Thoracic aorta (tissue), 2 donors: Measurements from ENCODE around the gene DCUN1D4. TPM values are rescaled to one million over a fixed set of nuclear protein-coding genes. Genes with fewer than 3 reads are reported as not detected.

Experiments
- ATAC-seq: fragments of 150-250 bp; one replicate; pipeline ENCODE4 v1.8.0; 2017; ENCODE audit warnings: low read depth; ENCODE audit not compliant: insufficient number of reproducible peaks, low FRiP score
- DNase-seq: peaks from one replicate; pipeline ENCODE4 v3.0.0-alpha.2; 2020; ENCODE audit warnings: low spot score
- H3K27ac ChIP-seq, 2 donors: fragments of 200-600 bp; sonication (generic); 1 replicate in 1 of 2; 2 replicates in 1 of 2; pipeline ENCODE4 v1.5.1; 2016; ENCODE audit warnings: mild to moderate bottlenecking in 2 of 2, moderate library complexity in 2 of 2
- H3K27me3 ChIP-seq: fragments of 200-600 bp; sonication (generic); replicated peaks from 2 replicates; pipeline ENCODE4 v1.6.0; 2016; ENCODE audit warnings: mild to moderate bottlenecking; ENCODE audit not compliant: insufficient read depth
- H3K36me3 ChIP-seq: fragments of 200-600 bp; sonication (generic); one replicate; pipeline ENCODE4 v1.5.1; 2016
- H3K4me1 ChIP-seq, 2 donors: fragments of 200-600 bp; sonication (generic); 1 replicate in 1 of 2; 2 replicates in 1 of 2; pipeline versions ENCODE4 v1.5.1 to v1.6.0; 2016; ENCODE audit warnings: low read depth in 2 of 2, mild to moderate bottlenecking in 1 of 2; ENCODE audit not compliant: control insufficient read depth in 1 of 2
- H3K4me3 ChIP-seq: fragments of 200-600 bp; sonication (generic); 2 replicates; pipeline ENCODE4 v1.5.1; 2016; ENCODE audit warnings: mild to moderate bottlenecking
- H3K9me3 ChIP-seq: fragments of 200-600 bp; sonication (generic); 2 replicates; pipeline ENCODE4 v1.5.1; 2016
- total RNA-seq, 2 donors: library from RNA; depleted of rRNA; stranded (reverse); fragments of >200 nt; gene quantifications; one replicate each; pipeline versions ENCODE4 v1.1.0 to v1.2.3, GENCODE V29; 2016
- TF ChIP-seq, protein P1 (sequence below): fragments of 200-600 bp; sonication (generic); IDR thresholded peaks from one replicate; pipeline ENCODE4 v1.5.1; 2019; ENCODE audit warnings: antibody characterized with exemption

DCUN1D4 gene
- total RNA-seq, 2 donors from 2014 or later, result 30.3 to 53.8 TPM

- no peak for DNase-seq
- ATAC-seq, result no peak
- Histone ChIP-seq H3K36me3 (peaks cover 23% of the 10 kb centered on the region), H3K4me1 (peaks cover 0 to 13% of the 10 kb centered on the region in 2 donors), H3K27ac (no peak overlapping the region), H3K9me3 (no peaks in the 10 kb centered on the region), H3K27me3 (no peaks in the 10 kb centered on the region), H3K4me3 (no peak overlapping the region)
- TF ChIP-seq, protein P1, sequence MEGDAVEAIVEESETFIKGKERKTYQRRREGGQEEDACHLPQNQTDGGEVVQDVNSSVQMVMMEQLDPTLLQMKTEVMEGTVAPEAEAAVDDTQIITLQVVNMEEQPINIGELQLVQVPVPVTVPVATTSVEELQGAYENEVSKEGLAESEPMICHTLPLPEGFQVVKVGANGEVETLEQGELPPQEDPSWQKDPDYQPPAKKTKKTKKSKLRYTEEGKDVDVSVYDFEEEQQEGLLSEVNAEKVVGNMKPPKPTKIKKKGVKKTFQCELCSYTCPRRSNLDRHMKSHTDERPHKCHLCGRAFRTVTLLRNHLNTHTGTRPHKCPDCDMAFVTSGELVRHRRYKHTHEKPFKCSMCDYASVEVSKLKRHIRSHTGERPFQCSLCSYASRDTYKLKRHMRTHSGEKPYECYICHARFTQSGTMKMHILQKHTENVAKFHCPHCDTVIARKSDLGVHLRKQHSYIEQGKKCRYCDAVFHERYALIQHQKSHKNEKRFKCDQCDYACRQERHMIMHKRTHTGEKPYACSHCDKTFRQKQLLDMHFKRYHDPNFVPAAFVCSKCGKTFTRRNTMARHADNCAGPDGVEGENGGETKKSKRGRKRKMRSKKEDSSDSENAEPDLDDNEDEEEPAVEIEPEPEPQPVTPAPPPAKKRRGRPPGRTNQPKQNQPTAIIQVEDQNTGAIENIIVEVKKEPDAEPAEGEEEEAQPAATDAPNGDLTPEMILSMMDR, result no peak
Measured at GRCh38 chr4:51862781-51863180, 19.8 kb downstream of the DCUN1D4 start.

DNA sequence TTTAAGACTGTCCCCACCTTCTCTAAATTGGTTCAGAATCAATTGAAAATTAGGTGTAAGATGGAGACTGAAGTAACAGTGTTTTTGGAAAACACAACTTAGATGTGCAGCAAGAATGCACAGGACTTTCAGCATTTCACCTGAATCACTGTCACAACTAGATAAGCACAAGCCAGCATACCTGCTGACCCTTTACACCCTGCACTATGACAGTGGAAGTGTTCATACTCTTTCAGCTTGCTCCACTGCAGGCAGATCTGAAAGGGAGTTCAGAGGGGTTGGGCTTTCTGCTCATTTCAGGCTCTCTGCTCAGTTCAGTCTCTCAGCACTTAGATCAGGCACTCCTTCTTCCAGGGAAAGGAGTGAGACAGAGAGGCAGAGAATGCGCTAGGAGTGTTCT, 22.8 kb downstream of the DCUN1D4 start:
- ATAC-seq (no peak), DNase-seq (no peak)
- no peak overlapping the region for H3K4me3 ChIP-seq
- TF ChIP-seq, protein P1, result no peak
- no peaks in the 10 kb centered on the region for H3K4me1 ChIP-seq
- no peaks in the 10 kb centered on the region for H3K9me3 ChIP-seq
- H3K27ac ChIP-seq, result no peak overlapping the region
- H3K27me3 ChIP-seq, result no peaks in the 10 kb centered on the region
- H3K36me3 ChIP-seq, result peaks cover 31% of the 10 kb centered on the region

DNA sequence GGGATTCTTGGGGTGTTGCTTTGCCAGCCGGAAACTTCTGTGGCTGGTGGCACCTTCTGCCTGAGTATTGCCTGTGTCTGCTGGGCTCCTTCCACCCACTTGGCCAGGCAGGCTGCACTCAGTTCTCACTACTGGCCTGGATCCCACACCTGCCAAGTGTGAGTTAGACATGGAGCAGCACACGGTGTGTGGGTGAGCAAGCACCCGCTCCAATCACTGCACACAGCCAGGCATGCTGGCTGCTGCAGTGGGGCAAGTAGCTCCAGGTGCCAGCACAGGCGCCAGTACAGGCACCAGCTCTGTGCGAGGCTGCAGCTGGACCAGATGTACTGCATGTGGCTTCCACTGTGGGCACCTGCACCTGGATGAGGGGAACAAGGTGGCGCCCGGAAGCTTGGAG, 23.9 kb downstream of the DCUN1D4 start:
- Histone ChIP-seq H3K9me3 (no peaks in the 10 kb centered on the region), H3K4me3 (no peak overlapping the region), H3K36me3 (peaks cover 31% of the 10 kb centered on the region), H3K27ac (no peak overlapping the region), H3K27me3 (no peaks in the 10 kb centered on the region), H3K4me1 (no peaks in the 10 kb centered on the region)
- TF ChIP-seq, protein P1, result no peak
- ATAC-seq (no peak), DNase-seq (no peak)

GRCh38 chr4:51867689-51868448, 24.9 kb downstream of the DCUN1D4 start:
- no peak for ATAC-seq
- Histone ChIP-seq H3K4me3 (no peak overlapping the region), H3K27me3 (no peaks in the 10 kb centered on the region), H3K27ac (no peak overlapping the region), H3K36me3 (peaks cover 39% of the 10 kb centered on the region), H3K9me3 (no peaks in the 10 kb centered on the region), H3K4me1 (no peaks in the 10 kb centered on the region)
- no peak for DNase-seq
- TF ChIP-seq, protein P1, result no peak

GRCh38 chr4:51868449-51868847, 25.5 kb downstream of the DCUN1D4 start:
- H3K4me3 ChIP-seq, result no peak overlapping the region
- H3K27me3 ChIP-seq, result no peaks in the 10 kb centered on the region
- TF ChIP-seq, protein P1, result no peak
- H3K4me1 ChIP-seq, result no peaks in the 10 kb centered on the region
- no peak for DNase-seq
- ATAC-seq, result no peak
- peaks cover 44% of the 10 kb centered on the region for H3K36me3 ChIP-seq
- no peaks in the 10 kb centered on the region for H3K9me3 ChIP-seq
- H3K27ac ChIP-seq, result no peak overlapping the region
